Fibroblast of lung (primary cell): Measurements from ENCODE around the gene NDUFB7. TPM values are rescaled to one million over a fixed set of nuclear protein-coding genes. Genes with fewer than 3 reads are reported as not detected.

Experiments
- DNase-seq, 2 donors: peaks; one replicate each; pipeline versions ENCODE4 v3.0.0 to v3.0.0-alpha.2; 2010; ENCODE audit warnings: low read depth in 2 of 2
- H2AFZ ChIP-seq: 2 replicates; pipeline ENCODE4 v1.5.1; 2012; ENCODE audit warnings: low read length, control low read depth, inconsistent platforms
- H3K27ac ChIP-seq: 2 replicates; pipeline ENCODE4 v1.5.1; 2011; ENCODE audit warnings: low read length, control low read depth; ENCODE audit not compliant: insufficient read depth
- H3K27me3 ChIP-seq: 2 replicates; pipeline ENCODE4 v1.5.1; 2011; ENCODE audit warnings: mild to moderate bottlenecking, low read length; ENCODE audit not compliant: control insufficient read depth, insufficient read depth
- H3K36me3 ChIP-seq: 2 replicates; pipeline ENCODE4 v1.5.1; 2011; ENCODE audit warnings: low read length; ENCODE audit not compliant: control insufficient read depth, insufficient read depth
- H3K4me1 ChIP-seq: 2 replicates; pipeline ENCODE4 v1.5.1; 2011; ENCODE audit warnings: low read length; ENCODE audit not compliant: control insufficient read depth, insufficient read depth; ENCODE audit errors: extremely low read depth
- H3K4me2 ChIP-seq: 2 replicates; pipeline ENCODE4 v1.5.1; 2011; ENCODE audit warnings: low read length, control low read depth; ENCODE audit not compliant: insufficient read depth; ENCODE audit errors: extremely low read depth
- H3K4me3 ChIP-seq, 4 experiments: fragments of 200-600 bp in 1 of 4; sonication (generic) in 1 of 4; replicated peaks in 1 of 4; 2 replicates each; pipeline ENCODE4 v1.5.1; 2011 to 2016; ENCODE audit warnings: low read length in 4 of 4, low read depth in 3 of 4, mild to moderate bottlenecking in 3 of 4, control low read depth in 2 of 4, inconsistent platforms in 1 of 4, mixed read lengths in 1 of 4; ENCODE audit not compliant: insufficient read depth in 1 of 4; ENCODE audit errors: control extremely low read depth in 1 of 4
- H3K79me2 ChIP-seq: 2 replicates; pipeline ENCODE4 v1.5.1; 2012; ENCODE audit warnings: mild to moderate bottlenecking, low read length, inconsistent platforms; ENCODE audit not compliant: control insufficient read depth, insufficient read depth
- H3K9ac ChIP-seq: 2 replicates; pipeline ENCODE4 v1.5.1; 2011; ENCODE audit warnings: mild to moderate bottlenecking, low read length, control low read depth; ENCODE audit not compliant: insufficient read depth
- H3K9me3 ChIP-seq: 2 replicates; pipeline ENCODE4 v1.5.1; 2012; ENCODE audit warnings: low read depth, low read length; ENCODE audit not compliant: control insufficient read depth, insufficient read depth
- H4K20me1 ChIP-seq: 2 replicates; pipeline ENCODE4 v1.5.1; 2011; ENCODE audit warnings: low read length; ENCODE audit not compliant: control insufficient read depth, insufficient read depth; ENCODE audit errors: extremely low read depth
- EZH2 ChIP-seq: IDR thresholded peaks from 2 replicates; pipeline ENCODE4 v1.5.1; 2012; ENCODE audit warnings: low read length, control low read depth, mild to moderate bottlenecking; ENCODE audit errors: missing control alignments
- polyA plus RNA-seq, 2 donors: library from polyadenylated mRNA; depleted of rRNA in 1 of 2; stranded (reverse) in 1 of 2; unstranded in 1 of 2; fragments of >200 nt; gene quantifications; 2 replicates each; pipeline ENCODE4 v1.2.1, GENCODE V29; 2011 to 2012; ENCODE audit warnings: missing spikeins in 1 of 2
- total RNA-seq: library from RNA; depleted of rRNA; stranded (reverse); fragments of >200 nt; gene quantifications from 2 replicates; pipeline ENCODE4 v1.2.1, GENCODE V29; 2014
- TF ChIP-seq, protein P1 (sequence below), 2 donors: IDR thresholded peaks in 1 of 2; conservative IDR thresholded peaks in 1 of 2; 1 replicate in 1 of 2; 2 replicates in 1 of 2; pipeline ENCODE4 v1.5.1; 2011 to 2012; ENCODE audit warnings: low read length in 2 of 2, control low read depth in 1 of 2, inconsistent platforms in 1 of 2, low read depth in 1 of 2, mild to moderate bottlenecking in 1 of 2

NDUFB7 gene
- total and polyA plus RNA-seq, 2 donors (not counting 1 experiment from before 2014, with no cell fraction given) = 100 to 253 TPM

DNA sequence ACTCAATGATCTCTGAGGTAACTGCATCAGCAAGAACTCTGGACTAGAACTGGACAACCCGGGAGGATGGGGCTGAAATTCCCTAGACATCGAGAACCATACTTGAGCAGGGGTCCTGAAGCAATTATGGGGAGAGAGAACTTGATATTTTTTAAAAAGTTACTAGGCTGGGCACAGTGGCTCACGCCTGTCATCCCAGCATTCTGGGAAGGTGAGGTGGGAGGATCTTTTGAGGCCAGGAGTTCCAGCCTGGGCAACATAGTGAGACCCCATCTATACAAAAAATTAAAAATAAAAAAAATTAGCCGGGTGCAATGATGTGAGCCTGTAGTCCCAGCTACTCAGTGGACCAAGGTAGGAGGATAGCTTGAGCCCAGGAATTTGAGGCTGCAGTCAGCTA is 51.3 kb downstream of the NDUFB7 start:
- no peak for DNase-seq
- H3K9me3 ChIP-seq = no peaks in the 10 kb centered on the region
- H3K27ac ChIP-seq = peak overlapping the region; percentile 65
- no peaks in the 10 kb centered on the region for H3K27me3 ChIP-seq
- peaks cover 24% of the 10 kb centered on the region for H3K79me2 ChIP-seq
- TF ChIP-seq, protein P1, sequence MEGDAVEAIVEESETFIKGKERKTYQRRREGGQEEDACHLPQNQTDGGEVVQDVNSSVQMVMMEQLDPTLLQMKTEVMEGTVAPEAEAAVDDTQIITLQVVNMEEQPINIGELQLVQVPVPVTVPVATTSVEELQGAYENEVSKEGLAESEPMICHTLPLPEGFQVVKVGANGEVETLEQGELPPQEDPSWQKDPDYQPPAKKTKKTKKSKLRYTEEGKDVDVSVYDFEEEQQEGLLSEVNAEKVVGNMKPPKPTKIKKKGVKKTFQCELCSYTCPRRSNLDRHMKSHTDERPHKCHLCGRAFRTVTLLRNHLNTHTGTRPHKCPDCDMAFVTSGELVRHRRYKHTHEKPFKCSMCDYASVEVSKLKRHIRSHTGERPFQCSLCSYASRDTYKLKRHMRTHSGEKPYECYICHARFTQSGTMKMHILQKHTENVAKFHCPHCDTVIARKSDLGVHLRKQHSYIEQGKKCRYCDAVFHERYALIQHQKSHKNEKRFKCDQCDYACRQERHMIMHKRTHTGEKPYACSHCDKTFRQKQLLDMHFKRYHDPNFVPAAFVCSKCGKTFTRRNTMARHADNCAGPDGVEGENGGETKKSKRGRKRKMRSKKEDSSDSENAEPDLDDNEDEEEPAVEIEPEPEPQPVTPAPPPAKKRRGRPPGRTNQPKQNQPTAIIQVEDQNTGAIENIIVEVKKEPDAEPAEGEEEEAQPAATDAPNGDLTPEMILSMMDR (conservative IDR thresholded peaks at IDR 0.05 in 1 of 2, IDR thresholded peaks at IDR 0.05 in 1 of 2; ENCODE audit: low read depth in 1 of 2, low read length in 2 of 2) = no peak
- no peak for TF ChIP-seq EZH2
- H3K4me3 ChIP-seq = no peak overlapping the region
- H3K36me3 ChIP-seq = peaks cover 9% of the 10 kb centered on the region
- peaks cover 6% of the 10 kb centered on the region for H3K4me1 ChIP-seq
- no peak overlapping the region for H3K9ac ChIP-seq
- no peak overlapping the region for H2AFZ ChIP-seq
- H4K20me1 ChIP-seq = no peaks in the 10 kb centered on the region
- H3K4me2 ChIP-seq = no peak overlapping the region

DNA sequence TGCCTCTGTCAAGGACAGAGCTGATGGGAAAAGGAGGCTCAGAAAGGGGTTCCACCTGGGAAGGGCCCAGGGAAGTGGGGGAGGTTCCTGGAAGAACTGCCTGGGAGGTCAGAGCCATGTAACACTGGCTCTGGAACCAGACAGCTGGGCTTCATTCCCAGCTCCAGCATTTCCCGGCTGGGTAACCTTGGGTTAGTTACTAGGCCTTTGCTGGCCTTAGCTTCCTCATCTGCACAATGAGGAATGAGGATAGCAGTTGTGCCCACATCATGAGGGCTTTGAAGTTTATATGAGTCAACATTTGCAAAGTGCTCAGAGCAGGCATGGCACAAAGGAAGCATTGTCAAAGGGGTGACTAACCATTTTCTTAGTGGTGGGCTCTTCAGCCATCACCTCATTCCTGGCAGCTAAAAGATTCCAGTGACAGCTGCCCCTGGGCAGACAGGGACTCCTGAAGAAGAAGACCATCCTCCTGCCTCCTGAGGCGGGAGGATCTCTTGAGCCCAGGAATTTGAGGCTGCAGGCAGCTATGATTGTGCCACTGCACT is 51.9 kb downstream of the NDUFB7 start:
- Histone ChIP-seq H3K36me3 (peaks cover 15% of the 10 kb centered on the region), H3K9me3 (no peaks in the 10 kb centered on the region), H4K20me1 (no peaks in the 10 kb centered on the region), H2AFZ (no peak overlapping the region), H3K27me3 (no peaks in the 10 kb centered on the region), H3K27ac (peak overlapping the region; percentile 93), H3K4me3 (no peak overlapping the region), H3K4me2 (no peak overlapping the region), H3K4me1 (peaks cover 8% of the 10 kb centered on the region), H3K9ac (no peak overlapping the region), H3K79me2 (peaks cover 30% of the 10 kb centered on the region)
- peak; percentile 63 to 89 for DNase-seq
- TF ChIP-seq, protein P1 (conservative IDR thresholded peaks at IDR 0.05 in 1 of 2, IDR thresholded peaks at IDR 0.05 in 1 of 2; ENCODE audit: low read depth in 1 of 2, low read length in 2 of 2) = no peak
- no peak for TF ChIP-seq EZH2

DNA sequence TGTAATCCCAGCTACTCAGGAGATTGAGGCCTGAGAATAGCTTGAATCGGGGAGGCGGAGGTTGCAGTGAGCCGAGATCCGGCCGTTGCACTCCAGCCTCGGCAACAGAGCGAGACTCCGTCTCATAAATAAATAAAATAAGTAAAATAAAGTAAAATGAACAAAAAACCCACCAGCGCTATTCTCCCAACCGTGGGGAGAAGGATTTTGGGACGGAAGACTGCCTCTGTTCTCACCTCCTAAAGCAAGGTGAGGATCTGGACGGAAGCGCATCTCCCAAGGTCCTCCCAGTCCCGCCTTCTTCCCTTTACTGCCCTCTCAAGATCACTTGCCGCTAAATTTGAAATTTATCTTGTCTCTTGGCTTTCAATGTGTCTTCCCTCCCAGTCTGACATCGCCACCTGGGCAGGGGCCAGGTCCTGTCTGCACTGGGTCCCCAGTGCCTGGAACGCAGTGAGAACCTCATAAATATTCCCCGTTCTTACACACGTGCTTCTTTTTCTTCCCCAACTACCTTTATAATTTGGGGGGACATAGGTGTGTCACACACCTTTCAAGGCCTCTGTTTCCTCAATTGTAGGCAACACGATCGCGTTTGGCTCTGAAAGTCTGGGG is 52.5 kb downstream of the NDUFB7 start:
- H3K79me2 ChIP-seq = peaks cover 36% of the 10 kb centered on the region
- H3K4me2 ChIP-seq = no peak overlapping the region
- H3K4me3 ChIP-seq = no peak overlapping the region
- TF ChIP-seq EZH2 = no peak
- TF ChIP-seq, protein P1 (conservative IDR thresholded peaks at IDR 0.05 in 1 of 2, IDR thresholded peaks at IDR 0.05 in 1 of 2; ENCODE audit: low read depth in 1 of 2, low read length in 2 of 2) = no peak
- DNase-seq = no peak
- peak overlapping the region; percentile 93 for H3K27ac ChIP-seq
- no peaks in the 10 kb centered on the region for H3K27me3 ChIP-seq
- no peaks in the 10 kb centered on the region for H4K20me1 ChIP-seq
- H3K36me3 ChIP-seq = peaks cover 21% of the 10 kb centered on the region
- H3K4me1 ChIP-seq = peaks cover 13% of the 10 kb centered on the region
- H2AFZ ChIP-seq = no peak overlapping the region
- no peaks in the 10 kb centered on the region for H3K9me3 ChIP-seq
- no peak overlapping the region for H3K9ac ChIP-seq
